Non-pigmented ciliary epithelial cell (primary cell): ENCODE data around the gene SEMA4A.
"Not testable (repeated sequence)": the region's sequence is repeated elsewhere in the genome, so short reads cannot be mapped to it uniquely, and the experiment has no call there.

Experiments used
- DNase-seq: peaks from one replicate; pipeline ENCODE4 v3.0.0-alpha.2; 2010; ENCODE audit warnings: low read depth

SEMA4A gene

GRCh38 chr1:156194300-156194652 lies 40.9 kb downstream of the SEMA4A start:
- no peak for DNase-seq

- DNase-seq: no peak
Measured at GRCh38 chr1:156195853-156196252, 42.5 kb downstream of the SEMA4A start.

- DNase-seq: no peak
Measured at GRCh38 chr1:156196445-156196844, 43.1 kb downstream of the SEMA4A start.

GRCh38 chr1:156198831-156199349 lies 45.5 kb downstream of the SEMA4A start:
- no peak for DNase-seq

GRCh38 chr1:156200044-156200443 lies 46.7 kb downstream of the SEMA4A start:
- no peak for DNase-seq

- peak; percentile 60 for DNase-seq
Measured at GRCh38 chr1:156203331-156203730, 49.9 kb downstream of the SEMA4A start.

GRCh38 chr1:156204686-156205085 lies 51.3 kb downstream of the SEMA4A start:
- no peak for DNase-seq

GRCh38 chr1:156211243-156211642 lies 57.9 kb downstream of the SEMA4A start:
- DNase-seq: no peak

GRCh38 chr1:156212130-156212529 lies 58.7 kb downstream of the SEMA4A start:
- DNase-seq: no peak

- DNase-seq: peak; percentile 79
Measured at GRCh38 chr1:156212833-156213643, 59.7 kb downstream of the SEMA4A start, which contains the start of gene PMF1. Gene PMF1, plus strand, starts transcription at chr1:156213007. Its CDS starts 9 bp downstream, at chr1:156213016.

- no peak for DNase-seq
Measured at GRCh38 chr1:156213644-156213966, 60.2 kb downstream of the SEMA4A start.

GRCh38 chr1:156214024-156214748 lies 60.8 kb downstream of the SEMA4A start:
- DNase-seq: no peak

GRCh38 chr1:156216361-156217086 lies 63.1 kb downstream of the SEMA4A start:
- DNase-seq: not testable (repeated sequence)

- no peak for DNase-seq
Measured at GRCh38 chr1:156217871-156218270, 64.5 kb downstream of the SEMA4A start.

GRCh38 chr1:156220226-156220625 lies 66.8 kb downstream of the SEMA4A start:
- DNase-seq: no peak

- no peak for DNase-seq
Measured at GRCh38 chr1:156221986-156222692, 68.8 kb downstream of the SEMA4A start.

GRCh38 chr1:156225677-156226014 lies 72.3 kb downstream of the SEMA4A start:
- DNase-seq: no peak

GRCh38 chr1:156226116-156226538 lies 72.7 kb downstream of the SEMA4A start:
- DNase-seq: no peak

- no peak for DNase-seq
Measured at GRCh38 chr1:156226782-156227181, 73.4 kb downstream of the SEMA4A start.
